ENCODE results near the gene ASCL4.

DNA sequence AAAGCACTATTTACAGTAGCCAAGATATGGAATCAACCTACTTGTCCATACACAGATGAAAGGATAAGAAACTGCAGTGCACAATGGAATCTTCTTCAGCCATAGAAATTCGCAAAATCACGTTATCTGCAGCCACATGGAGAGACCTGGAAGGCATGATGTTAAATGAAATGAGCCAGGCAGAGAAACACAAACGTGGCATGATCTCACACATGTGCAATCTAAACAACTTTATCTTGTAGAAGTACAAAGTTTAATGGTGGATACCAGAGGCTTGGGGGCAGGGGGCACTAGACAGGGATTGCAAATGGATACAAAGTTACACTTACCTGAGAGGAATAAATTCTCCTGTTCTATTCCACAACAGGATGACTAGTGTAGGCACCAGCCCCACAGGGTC, 24.1 kb downstream of the ASCL4 start:
- TF ChIP-seq CHD2 (IDR thresholded peaks at IDR 0.05; ENCODE audit: low read length, partially characterized antibody) (no peak), RFX5 (IDR thresholded peaks at IDR 0.05) (no peak), CTCF (IDR thresholded peaks at IDR 0.05) (no peak), SMC3 (IDR thresholded peaks at IDR 0.05) (no peak), HES2 (IDR thresholded peaks at IDR 0.05) (no peak), HMGXB4 (CRISPR knock-in tag; IDR thresholded peaks at IDR 0.05; ENCODE audit: borderline replicate concordance) (no peak), HDAC2 (IDR thresholded peaks at IDR 0.05) (no peak), MYC (IDR thresholded peaks at IDR 0.05; ENCODE audit: borderline replicate concordance, low read length) (no peak), POLR2AphosphoS2 (conservative IDR thresholded peaks at IDR 0.05; ENCODE audit: low read length) (no peak), JUN (IDR thresholded peaks at IDR 0.05) (no peak), ZFP36 (IDR thresholded peaks at IDR 0.05; ENCODE audit: borderline replicate concordance, partially characterized antibody) (no peak), MAX (IDR thresholded peaks at IDR 0.05) (no peak), MAFK (IDR thresholded peaks at IDR 0.05; ENCODE audit: partially characterized antibody) (no peak)
- TF ChIP-seq, protein P1, sequence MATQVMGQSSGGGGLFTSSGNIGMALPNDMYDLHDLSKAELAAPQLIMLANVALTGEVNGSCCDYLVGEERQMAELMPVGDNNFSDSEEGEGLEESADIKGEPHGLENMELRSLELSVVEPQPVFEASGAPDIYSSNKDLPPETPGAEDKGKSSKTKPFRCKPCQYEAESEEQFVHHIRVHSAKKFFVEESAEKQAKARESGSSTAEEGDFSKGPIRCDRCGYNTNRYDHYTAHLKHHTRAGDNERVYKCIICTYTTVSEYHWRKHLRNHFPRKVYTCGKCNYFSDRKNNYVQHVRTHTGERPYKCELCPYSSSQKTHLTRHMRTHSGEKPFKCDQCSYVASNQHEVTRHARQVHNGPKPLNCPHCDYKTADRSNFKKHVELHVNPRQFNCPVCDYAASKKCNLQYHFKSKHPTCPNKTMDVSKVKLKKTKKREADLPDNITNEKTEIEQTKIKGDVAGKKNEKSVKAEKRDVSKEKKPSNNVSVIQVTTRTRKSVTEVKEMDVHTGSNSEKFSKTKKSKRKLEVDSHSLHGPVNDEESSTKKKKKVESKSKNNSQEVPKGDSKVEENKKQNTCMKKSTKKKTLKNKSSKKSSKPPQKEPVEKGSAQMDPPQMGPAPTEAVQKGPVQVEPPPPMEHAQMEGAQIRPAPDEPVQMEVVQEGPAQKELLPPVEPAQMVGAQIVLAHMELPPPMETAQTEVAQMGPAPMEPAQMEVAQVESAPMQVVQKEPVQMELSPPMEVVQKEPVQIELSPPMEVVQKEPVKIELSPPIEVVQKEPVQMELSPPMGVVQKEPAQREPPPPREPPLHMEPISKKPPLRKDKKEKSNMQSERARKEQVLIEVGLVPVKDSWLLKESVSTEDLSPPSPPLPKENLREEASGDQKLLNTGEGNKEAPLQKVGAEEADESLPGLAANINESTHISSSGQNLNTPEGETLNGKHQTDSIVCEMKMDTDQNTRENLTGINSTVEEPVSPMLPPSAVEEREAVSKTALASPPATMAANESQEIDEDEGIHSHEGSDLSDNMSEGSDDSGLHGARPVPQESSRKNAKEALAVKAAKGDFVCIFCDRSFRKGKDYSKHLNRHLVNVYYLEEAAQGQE (IDR thresholded peaks at IDR 0.05): no peak
